NCI-H82 (cell line): ENCODE measurements around the gene ZNF444.

ENCODE experiments used
- DNase-seq: peaks from one replicate; lab custom pipeline; 2025; lab: John Stamatoyannopoulos, UW

The ZNF444 gene

GRCh38 chr19:56107626-56108351 is 33.3 kb upstream of the ZNF444 start:
- no peak for DNase-seq

- DNase-seq, result no peak
Measured at GRCh38 chr19:56108447-56109195, 32.5 kb upstream of the ZNF444 start.

GRCh38 chr19:56109226-56109625 is 31.9 kb upstream of the ZNF444 start:
- no peak for DNase-seq

GRCh38 chr19:56110515-56111448 is 30.3 kb upstream of the ZNF444 start:
- DNase-seq, result no peak

- DNase-seq, result no peak
Measured at GRCh38 chr19:56111601-56112312, 29.3 kb upstream of the ZNF444 start.

GRCh38 chr19:56112313-56112709 is 28.8 kb upstream of the ZNF444 start:
- DNase-seq, result peak; percentile 74

- DNase-seq, result no peak
Measured at GRCh38 chr19:56113074-56113632, 27.9 kb upstream of the ZNF444 start.

- DNase-seq, result peak; percentile 26
Measured at GRCh38 chr19:56114051-56114777, 26.9 kb upstream of the ZNF444 start.

- DNase-seq, result no peak
Measured at GRCh38 chr19:56114778-56115110, 26.3 kb upstream of the ZNF444 start.

- DNase-seq, result no peak
Measured at GRCh38 chr19:56115490-56115889, 25.6 kb upstream of the ZNF444 start.

GRCh38 chr19:56116606-56117005 is 24.5 kb upstream of the ZNF444 start:
- peak; percentile 98 for DNase-seq

- DNase-seq, result peak; percentile 31
Measured at GRCh38 chr19:56117376-56117884, 23.7 kb upstream of the ZNF444 start.

- no peak for DNase-seq
Measured at GRCh38 chr19:56117889-56118288, 23.2 kb upstream of the ZNF444 start.

- DNase-seq, result no peak
Measured at GRCh38 chr19:56118666-56119581, 22.2 kb upstream of the ZNF444 start.

- DNase-seq, result peak; percentile 85
Measured at GRCh38 chr19:56119582-56119978, 21.5 kb upstream of the ZNF444 start.

- no peak for DNase-seq
Measured at GRCh38 chr19:56120002-56120370, 21.1 kb upstream of the ZNF444 start.

- DNase-seq, result peak; percentile 86
Measured at GRCh38 chr19:56120371-56121179, 20.5 kb upstream of the ZNF444 start.
